Stimulated activated CD4-positive, alpha-beta T cell treated with anti-CD3 and anti-CD28 coated beads, Interleukin-2, amount 100 ng/mL, for 24 hours (primary cell): ENCODE results near the gene INCENP.

Source experiments
- DNase-seq, 2 donors: peaks; one replicate each; pipeline ENCODE4 v3.0.0-alpha.2; 2020

The INCENP gene

GRCh38 chr11:62141111-62142042, 17.6 kb downstream of the INCENP start:
- DNase-seq: no peak

DNA sequence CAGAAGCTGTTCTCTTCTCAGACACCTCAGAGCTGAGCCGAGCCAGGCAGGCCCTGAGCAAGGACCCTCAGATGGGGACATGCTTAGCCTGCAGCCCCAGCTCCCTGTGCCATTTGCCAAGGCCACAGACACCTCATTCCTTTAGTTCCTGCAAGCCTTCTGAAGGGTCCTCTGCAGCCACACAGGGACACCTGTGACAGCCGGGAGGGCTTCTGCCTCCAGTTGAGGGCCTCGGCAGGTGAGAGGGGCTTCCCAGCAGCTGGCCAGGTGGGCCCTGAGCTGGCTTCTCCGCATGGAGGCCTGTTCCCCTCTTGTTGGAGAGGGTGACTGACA, 18.2 kb downstream of the INCENP start:
- DNase-seq: no peak

GRCh38 chr11:62142921-62143320, 19.1 kb downstream of the INCENP start:
- DNase-seq: peak in 1 of 2 donors; percentile 7

GRCh38 chr11:62143727-62144126, 19.9 kb downstream of the INCENP start:
- DNase-seq: peak in 1 of 2 donors; percentile 8

DNA sequence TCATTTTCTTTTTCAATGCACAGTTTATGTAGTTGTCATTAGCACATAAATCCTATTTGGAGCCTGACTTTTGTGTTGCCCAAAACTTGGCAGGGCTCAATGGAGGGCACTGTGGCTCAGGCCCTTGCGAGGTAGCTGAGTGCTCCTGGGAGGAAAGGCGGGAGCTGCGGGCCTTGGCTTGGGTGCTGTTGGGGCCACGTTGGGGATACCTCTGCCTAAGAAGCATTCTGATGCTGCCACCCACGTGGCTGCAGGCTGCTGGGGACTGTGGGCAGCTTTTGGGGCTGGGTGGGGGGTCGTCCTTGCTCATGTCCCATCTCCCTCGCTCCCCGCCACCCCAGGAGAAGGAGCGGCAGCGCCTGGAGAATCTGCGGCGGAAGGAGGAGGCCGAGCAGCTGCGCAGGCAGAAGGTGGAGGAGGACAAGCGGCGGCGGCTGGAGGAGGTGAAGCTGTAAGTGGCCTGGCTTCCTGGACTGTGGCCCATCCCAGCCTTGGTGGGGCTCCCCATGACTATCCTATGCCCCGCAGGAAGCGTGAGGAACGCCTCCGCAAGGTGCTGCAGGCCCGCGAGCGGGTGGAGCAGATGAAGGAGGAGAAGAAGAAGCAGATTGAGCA, 20.9 kb downstream of the INCENP start:
- DNase-seq: peak in 1 of 2 donors; percentile 13

- peak in 1 of 2 donors; percentile 11 for DNase-seq
Measured at GRCh38 chr11:62145261-62145871, 21.6 kb downstream of the INCENP start.

DNA sequence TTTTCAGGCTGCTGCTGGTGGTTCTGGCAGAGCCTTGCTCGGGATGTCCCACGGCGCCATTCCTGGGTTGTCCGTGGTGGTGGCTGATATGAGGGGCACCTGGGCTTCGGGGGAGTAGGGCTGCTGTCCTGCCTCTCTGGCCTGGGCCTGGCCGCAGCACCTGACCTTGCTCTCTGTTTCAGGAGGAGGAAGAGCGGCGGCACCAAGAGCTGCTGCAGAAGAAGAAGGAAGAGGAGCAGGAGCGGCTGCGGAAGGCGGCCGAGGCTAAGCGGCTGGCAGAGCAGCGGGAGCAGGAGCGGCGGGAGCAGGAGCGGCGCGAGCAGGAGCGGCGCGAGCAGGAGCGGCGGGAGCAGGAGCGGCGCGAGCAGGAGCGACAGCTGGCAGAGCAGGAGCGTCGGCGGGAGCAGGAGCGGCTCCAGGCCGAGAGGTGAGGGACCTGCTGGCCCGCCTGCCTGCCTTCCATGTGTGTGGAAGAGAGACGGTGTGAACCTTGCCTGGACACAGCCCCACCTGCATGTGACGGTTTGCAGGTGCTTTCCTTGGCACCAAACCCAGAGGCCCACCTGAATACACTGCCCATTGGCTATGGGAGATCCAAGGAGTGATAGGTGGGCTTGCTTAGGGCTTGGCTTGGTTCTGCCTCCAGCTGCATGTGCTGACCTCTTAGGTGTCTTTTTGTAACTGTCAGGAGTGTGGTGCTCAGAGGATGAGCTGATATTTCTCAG, 22.8 kb downstream of the INCENP start:
- DNase-seq: peak in 1 of 2 donors; percentile 9

GRCh38 chr11:62147545-62147944, 23.7 kb downstream of the INCENP start:
- DNase-seq: peak in 1 of 2 donors; percentile 12

DNA sequence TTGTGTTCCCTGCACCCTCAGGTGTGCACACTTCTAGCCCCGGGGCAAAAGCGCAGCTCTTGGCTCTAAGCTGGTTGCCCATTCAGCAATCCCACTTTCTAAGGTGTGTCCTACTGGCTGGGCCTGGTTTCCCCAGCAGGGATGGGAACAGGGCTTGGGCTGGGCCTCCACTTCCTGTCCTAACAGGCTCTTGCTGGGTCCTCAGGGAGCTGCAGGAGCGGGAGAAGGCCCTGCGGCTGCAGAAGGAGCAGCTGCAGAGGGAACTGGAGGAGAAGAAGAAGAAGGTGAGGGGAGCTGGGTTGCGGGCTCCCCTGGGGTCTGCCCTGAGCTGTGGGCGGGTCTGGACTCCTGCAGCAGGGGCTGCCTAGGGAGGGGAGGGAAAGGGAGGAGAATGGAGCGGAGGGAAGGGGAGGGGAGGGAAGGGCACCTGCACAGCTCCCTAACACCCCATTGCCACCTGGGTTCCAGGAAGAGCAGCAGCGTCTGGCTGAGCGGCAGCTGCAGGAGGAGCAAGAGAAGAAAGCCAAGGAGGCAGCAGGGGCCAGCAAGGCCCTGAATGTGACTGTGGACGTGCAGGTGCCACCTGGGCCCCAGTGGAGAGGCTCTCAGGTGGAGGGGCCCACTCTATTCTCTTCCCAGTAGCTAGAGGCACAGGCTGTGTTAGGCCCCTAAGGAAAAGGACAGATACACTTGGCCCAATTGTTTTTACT, 24.6 kb downstream of the INCENP start:
- peak in 1 of 2 donors; percentile 9 for DNase-seq

DNA sequence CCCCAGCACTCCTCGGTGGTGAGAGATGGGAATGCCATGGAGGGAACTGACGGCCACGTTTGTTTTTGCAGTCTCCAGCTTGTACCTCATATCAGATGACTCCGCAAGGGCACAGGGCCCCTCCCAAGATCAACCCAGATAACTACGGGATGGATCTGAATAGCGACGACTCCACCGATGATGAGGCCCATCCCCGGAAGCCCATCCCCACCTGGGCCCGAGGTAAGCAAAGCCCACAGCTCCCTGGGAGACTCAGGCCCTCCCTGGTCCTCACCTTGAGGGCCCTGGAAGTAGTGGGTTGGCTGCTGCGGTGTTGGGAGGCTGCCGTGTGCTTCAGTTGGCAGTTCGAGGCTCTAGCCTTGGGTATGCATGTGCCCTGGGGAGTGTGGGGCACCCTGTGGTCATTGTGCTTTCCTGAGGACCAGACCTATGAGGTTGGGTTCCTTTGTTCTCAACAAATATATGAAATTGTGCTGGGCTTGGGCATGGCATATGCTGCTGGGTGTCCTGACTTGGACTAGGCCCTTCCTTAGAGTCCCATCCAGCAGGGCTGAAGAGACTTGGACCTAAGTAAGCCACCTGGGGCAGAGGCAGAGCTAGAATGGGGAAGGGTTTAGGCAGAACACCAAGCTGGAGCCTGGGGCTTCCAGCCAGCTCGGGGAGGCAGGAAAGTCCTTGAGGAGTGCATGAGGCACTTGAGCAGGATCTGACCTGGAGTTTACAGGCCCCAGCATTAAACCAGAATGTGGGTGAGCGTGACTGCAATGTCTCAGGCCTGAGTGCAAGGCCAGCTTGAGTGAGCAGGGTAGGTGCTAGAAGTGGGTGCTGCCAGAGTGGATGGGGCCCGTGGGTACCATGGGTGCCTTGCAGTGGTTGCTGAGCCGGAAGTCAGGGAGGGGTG, 26.4 kb downstream of the INCENP start:
- no peak for DNase-seq

- DNase-seq: no peak
Measured at GRCh38 chr11:62150887-62151736, 27.3 kb downstream of the INCENP start.

GRCh38 chr11:62151737-62152102, 27.9 kb downstream of the INCENP start:
- no peak for DNase-seq

DNA sequence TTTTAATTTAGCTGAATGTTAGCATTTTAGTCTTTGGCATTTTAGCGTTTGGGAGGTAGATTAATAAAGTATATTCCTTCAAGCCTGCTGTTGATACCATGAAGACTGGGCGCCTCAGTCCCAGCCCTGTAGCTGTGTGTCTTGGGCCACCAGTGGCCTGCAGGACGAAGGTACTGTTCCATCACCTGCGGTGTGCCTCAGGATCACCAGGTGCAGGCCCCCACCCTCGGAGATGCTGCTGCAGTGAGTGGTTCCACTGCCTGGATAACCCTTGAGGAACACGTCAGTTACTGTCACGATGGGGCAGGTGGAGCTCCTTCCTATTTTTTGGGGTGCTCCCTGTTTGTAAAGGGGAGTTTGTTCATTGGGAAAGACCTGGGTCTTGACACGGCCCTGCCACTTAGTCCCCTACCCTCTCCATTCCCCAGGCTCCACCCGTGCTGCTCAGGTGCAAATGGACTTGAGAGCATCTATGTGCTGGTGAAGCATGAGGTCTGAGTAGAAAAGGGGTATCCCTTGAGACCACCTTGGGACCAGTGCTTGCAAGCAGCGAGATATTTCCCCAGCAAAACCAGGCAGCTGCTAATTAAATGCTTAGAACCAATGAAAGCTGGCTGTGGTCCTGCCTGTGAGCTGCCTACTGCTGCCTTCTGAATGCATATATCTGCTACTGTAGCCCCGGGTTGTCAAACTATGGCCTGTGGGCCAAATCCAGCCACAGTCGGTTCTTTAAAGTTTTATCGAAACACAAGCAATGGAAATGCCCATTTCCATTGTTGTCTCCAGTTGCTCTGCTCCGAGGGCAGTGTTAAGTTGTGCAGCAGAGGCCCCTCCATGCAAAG, 28.7 kb downstream of the INCENP start:
- DNase-seq: no peak

GRCh38 chr11:62153087-62153395, 29.2 kb downstream of the INCENP start:
- no peak for DNase-seq

GRCh38 chr11:62153617-62154016, 29.8 kb downstream of the INCENP start:
- no peak for DNase-seq

- no peak for DNase-seq
Measured at GRCh38 chr11:62157603-62158002, 33.8 kb downstream of the INCENP start.

GRCh38 chr11:62166371-62166770, 42.6 kb downstream of the INCENP start:
- no peak for DNase-seq

DNA sequence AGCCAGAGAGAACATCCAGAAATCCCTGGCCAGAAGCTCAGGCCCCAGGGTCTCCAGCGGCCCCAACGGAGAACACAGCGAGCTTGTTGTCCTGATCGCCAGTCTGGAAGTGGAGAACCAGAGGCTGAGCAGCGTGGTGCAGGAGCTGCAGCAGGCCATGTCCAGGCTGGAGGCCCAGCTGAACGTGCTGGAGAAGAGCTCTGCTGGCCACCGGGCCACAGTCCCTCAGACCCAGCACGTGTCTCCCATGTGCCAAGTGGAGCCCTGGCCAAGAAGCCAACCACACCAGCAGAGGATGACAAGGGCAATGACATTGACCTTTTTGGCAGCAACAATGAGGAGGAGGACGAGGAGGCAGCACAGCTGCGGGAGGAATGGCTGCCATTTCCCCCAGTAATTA, 45.6 kb downstream of the INCENP start:
- no peak for DNase-seq

DNA sequence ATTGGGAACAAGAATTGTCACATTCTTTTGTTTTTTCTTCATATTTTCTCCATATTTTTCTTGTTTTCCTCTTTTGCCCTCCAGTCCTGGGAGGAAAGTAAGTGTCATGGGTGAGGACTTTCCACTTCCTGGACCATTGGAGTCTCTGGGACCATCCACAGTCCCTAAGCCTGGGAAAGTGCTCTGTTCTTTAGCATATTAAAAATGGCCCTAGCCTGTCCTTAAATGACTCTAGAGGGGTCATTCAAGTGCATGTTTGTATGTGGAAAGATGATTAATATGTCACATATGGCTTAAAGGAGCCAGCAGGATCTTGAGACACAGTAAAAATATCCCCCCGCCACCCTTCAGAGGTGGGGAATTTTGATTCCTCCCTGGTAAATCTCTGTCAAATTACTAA, 46.1 kb downstream of the INCENP start:
- DNase-seq: no peak

GRCh38 chr11:62171261-62171723, 47.5 kb downstream of the INCENP start:
- peak; percentile 81 to 82 for DNase-seq
